Left ventricle myocardium inferior (tissue), 1 donor: ENCODE data around the gene SUPT20H. TPM values are rescaled to one million over a fixed set of nuclear protein-coding genes. Genes with fewer than 3 reads are reported as not detected.
A peak's percentile ranks its signal among the peaks of the same experiment; 100 is the strongest.

Source experiments
- DNase-seq: peaks from one replicate; pipeline ENCODE4 v3.0.0-alpha.2; 2020
- H3K27ac ChIP-seq: fragments of 200-600 bp; replicated peaks from 2 replicates; pipeline ENCODE4 v1.8.0; 2021
- H3K27me3 ChIP-seq: fragments of 200-600 bp; 2 replicates; pipeline ENCODE4 v1.8.0; 2021; ENCODE audit warnings: low read depth
- H3K36me3 ChIP-seq: fragments of 200-600 bp; 2 replicates; pipeline ENCODE4 v1.8.0; 2021
- H3K4me1 ChIP-seq: fragments of 200-600 bp; 2 replicates; pipeline ENCODE4 v1.8.0; 2021
- H3K4me3 ChIP-seq: fragments of 200-600 bp; 2 replicates; pipeline ENCODE4 v1.8.0; 2021; ENCODE audit warnings: mild to moderate bottlenecking, moderate library complexity
- H3K9me3 ChIP-seq: fragments of 200-600 bp; replicated peaks from 2 replicates; pipeline ENCODE4 v1.8.0; 2021
- CTCF ChIP-seq: fragments of 200-600 bp; IDR thresholded peaks from 2 replicates; pipeline ENCODE4 v1.8.0; 2021; ENCODE audit warnings: antibody characterized with exemption, mild to moderate bottlenecking, borderline replicate concordance
- intact Hi-C: fragments of 100-400 bp; cut with micrococcal nuclease; formaldehyde crosslinking; loops from one replicate; pipeline ENCODE4 v1.11.0; 2022
- total RNA-seq: library from RNA; stranded (reverse); fragmentation: NEBNext Ultra II Directional; extraction: Animal tissue kit (Norgen Biotek cat#: 25700); gene quantifications from one replicate; pipeline ENCODE4 v1.2.1, GENCODE V29; 2021
- donor health status: DM: no; HTN: yes; CAD: no; lungs with severe emphysema.

SUPT20H gene
- total RNA-seq, 1 donor from 2014 or later = 27.5 TPM

GRCh38 chr13:36997716-36998427 is 61.6 kb downstream of the SUPT20H start:
- no peaks in the 10 kb centered on the region for H3K27me3 ChIP-seq
- peaks cover 41% of the 10 kb centered on the region for H3K4me1 ChIP-seq
- H3K9me3 ChIP-seq = no peaks in the 10 kb centered on the region
- peak overlapping the region; percentile 87 for H3K4me3 ChIP-seq
- DNase-seq = no peak
- no peak for TF ChIP-seq CTCF
- intact Hi-C loops = no loop called here
- H3K27ac ChIP-seq = no peak overlapping the region
- H3K36me3 ChIP-seq = peaks cover 25% of the 10 kb centered on the region

- TF ChIP-seq CTCF = no peak
- Histone ChIP-seq H3K27ac (no peak overlapping the region), H3K27me3 (no peaks in the 10 kb centered on the region), H3K36me3 (peaks cover 79% of the 10 kb centered on the region), H3K4me3 (no peak overlapping the region), H3K4me1 (peaks cover 2% of the 10 kb centered on the region), H3K9me3 (no peaks in the 10 kb centered on the region)
- intact Hi-C loops = no loop called here
- DNase-seq = no peak
Observed at GRCh38 chr13:36992362-36992761, 67.1 kb downstream of the SUPT20H start.

- Histone ChIP-seq H3K36me3 (peaks cover 99% of the 10 kb centered on the region), H3K27ac (no peak overlapping the region), H3K27me3 (no peaks in the 10 kb centered on the region), H3K4me1 (no peaks in the 10 kb centered on the region), H3K4me3 (no peak overlapping the region), H3K9me3 (no peaks in the 10 kb centered on the region)
- TF ChIP-seq CTCF = no peak
- intact Hi-C loops = no loop called here
- no peak for DNase-seq
Observed at GRCh38 chr13:36986462-36987240, 72.8 kb downstream of the SUPT20H start.

- Histone ChIP-seq H3K4me3 (no peak overlapping the region), H3K4me1 (no peaks in the 10 kb centered on the region), H3K9me3 (no peaks in the 10 kb centered on the region), H3K27ac (no peak overlapping the region), H3K27me3 (no peaks in the 10 kb centered on the region), H3K36me3 (peaks cover 76% of the 10 kb centered on the region)
- TF ChIP-seq CTCF = peak; percentile 64
- DNase-seq = no peak
- intact Hi-C loops = loop anchor here (5.0 kb wide), 1 partner anchor 124 kb away; no protein-coding TSS in a partner anchor
Observed at GRCh38 chr13:36981156-36981743, 78.2 kb downstream of the SUPT20H start.

GRCh38 chr13:36979361-36980050 is 80.0 kb downstream of the SUPT20H start:
- Histone ChIP-seq H3K4me1 (no peaks in the 10 kb centered on the region), H3K4me3 (no peak overlapping the region), H3K9me3 (peaks cover 9% of the 10 kb centered on the region), H3K36me3 (peaks cover 74% of the 10 kb centered on the region), H3K27ac (no peak overlapping the region), H3K27me3 (no peaks in the 10 kb centered on the region)
- TF ChIP-seq CTCF = no peak
- DNase-seq = no peak
- intact Hi-C loops = loop anchor here (5.0 kb wide), 1 partner anchor 122 kb away; no protein-coding TSS in a partner anchor
